Karpas-422 (cell line): ENCODE results near the gene NDUFAF7. TPM values are rescaled to one million over a fixed set of nuclear protein-coding genes. Genes with fewer than 3 reads are reported as not detected.

Source experiments
- DNase-seq: peaks from one replicate; pipeline ENCODE4 v3.0.0-alpha.2; 2015
- H2AFZ ChIP-seq: fragments of 200-600 bp; sonication (generic); 2 replicates; pipeline ENCODE4 v1.6.1; 2014; ENCODE audit warnings: antibody characterized with exemption, low read length, mixed read lengths
- H3K27ac ChIP-seq: fragments of 200-600 bp; sonication (generic); 2 replicates; pipeline ENCODE4 v1.5.1; 2014; ENCODE audit warnings: mild to moderate bottlenecking, low read length, moderate library complexity
- H3K27me3 ChIP-seq: fragments of 200-600 bp; sonication (generic); 2 replicates; pipeline ENCODE4 v1.6.1; 2014; ENCODE audit warnings: low read length, mixed read lengths
- H3K36me3 ChIP-seq: fragments of 200-600 bp; sonication (generic); 2 replicates; pipeline ENCODE4 v1.6.1; 2014; ENCODE audit warnings: low read length, mixed read lengths; ENCODE audit not compliant: insufficient read depth
- H3K4me1 ChIP-seq: fragments of 200-600 bp; sonication (generic); 2 replicates; pipeline ENCODE4 v1.6.1; 2014; ENCODE audit warnings: mild to moderate bottlenecking, low read length, mixed read lengths
- H3K4me2 ChIP-seq: fragments of 200-600 bp; sonication (generic); 2 replicates; pipeline ENCODE4 v1.6.1; 2014; ENCODE audit warnings: low read length, low read depth, mild to moderate bottlenecking; ENCODE audit not compliant: poor library complexity, severe bottlenecking
- H3K4me3 ChIP-seq: fragments of 200-600 bp; sonication (generic); 2 replicates; pipeline ENCODE4 v1.5.1; 2014; ENCODE audit warnings: mild to moderate bottlenecking, antibody characterized with exemption, low read length, mixed read lengths
- H3K79me2 ChIP-seq: fragments of 200-600 bp; sonication (generic); 2 replicates; pipeline ENCODE4 v1.6.1; 2014; ENCODE audit warnings: mild to moderate bottlenecking, low read length, mixed read lengths
- H3K9ac ChIP-seq: fragments of 200-600 bp; sonication (generic); 2 replicates; pipeline ENCODE4 v1.6.0; 2014; ENCODE audit warnings: low read length
- H3K9me2 ChIP-seq: fragments of 200-600 bp; sonication (generic), shearing (Covaris generic); replicated peaks from 2 replicates; pipeline ENCODE4 v1.6.0; 2014; ENCODE audit warnings: mild to moderate bottlenecking, low read length, moderate library complexity; ENCODE audit not compliant: insufficient read depth
- H3K9me3 ChIP-seq: fragments of 300-700, 200-600 bp; sonication (generic); 2 replicates; pipeline ENCODE4 v1.6.1; 2014; ENCODE audit warnings: low read length, mixed read lengths
- H4K20me1 ChIP-seq: fragments of 200-600 bp; sonication (generic); 2 replicates; pipeline ENCODE4 v1.6.1; 2014; ENCODE audit warnings: mild to moderate bottlenecking, antibody characterized with exemption, low read length, low read depth; ENCODE audit not compliant: insufficient read depth
- total RNA-seq: library from RNA; depleted of rRNA; stranded (reverse); fragments of >200 nt; shearing (Covaris generic); gene quantifications from 2 replicates; pipeline ENCODE4 v1.2.3, GENCODE V29; 2014; ENCODE audit warnings: low replicate concordance; rRNA removed

NDUFAF7 gene, protein sequence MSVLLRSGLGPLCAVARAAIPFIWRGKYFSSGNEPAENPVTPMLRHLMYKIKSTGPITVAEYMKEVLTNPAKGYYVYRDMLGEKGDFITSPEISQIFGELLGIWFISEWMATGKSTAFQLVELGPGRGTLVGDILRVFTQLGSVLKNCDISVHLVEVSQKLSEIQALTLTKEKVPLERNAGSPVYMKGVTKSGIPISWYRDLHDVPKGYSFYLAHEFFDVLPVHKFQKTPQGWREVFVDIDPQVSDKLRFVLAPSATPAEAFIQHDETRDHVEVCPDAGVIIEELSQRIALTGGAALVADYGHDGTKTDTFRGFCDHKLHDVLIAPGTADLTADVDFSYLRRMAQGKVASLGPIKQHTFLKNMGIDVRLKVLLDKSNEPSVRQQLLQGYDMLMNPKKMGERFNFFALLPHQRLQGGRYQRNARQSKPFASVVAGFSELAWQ
- total RNA-seq, result 28.4 and 42.2 TPM in 2 replicates

GRCh38 chr2:37231241-37232130 lies at the start of gene NDUFAF7, which contains the start of gene CEBPZ:
Gene NDUFAF7, plus strand, starts transcription at chr2:37231658. Its CDS starts 48 bp downstream, at chr2:37231706.
Gene CEBPZ, minus strand, starts transcription at chr2:37231596. Its CDS starts 29 bp downstream, at chr2:37231567.
- Histone ChIP-seq H3K36me3 (peaks cover 38% of the 10 kb centered on the region), H3K9me3 (no peaks in the 10 kb centered on the region), H3K27me3 (no peaks in the 10 kb centered on the region), H3K4me1 (peaks cover 36% of the 10 kb centered on the region), H2AFZ (peak within 1 kb of the TSS; percentile 93), H3K9ac (peak within 1 kb of the TSS; percentile 86), H3K4me3 (peak within 1 kb of the TSS; percentile 93), H3K4me2 (peak within 1 kb of the TSS; percentile 96), H3K9me2 (no peaks in the 10 kb centered on the region), H3K79me2 (peaks cover 97% of the 10 kb centered on the region), H4K20me1 (peaks cover 34% of the 10 kb centered on the region), H3K27ac (peak within 1 kb of the TSS; percentile 58)
- DNase-seq, result peak; percentile 96

- Histone ChIP-seq H3K79me2 (no peaks in the 10 kb centered on the region), H3K36me3 (no peaks in the 10 kb centered on the region), H3K9me3 (no peaks in the 10 kb centered on the region), H3K4me1 (no peaks in the 10 kb centered on the region), H3K4me3 (no peak overlapping the region), H2AFZ (no peak overlapping the region), H3K9me2 (no peaks in the 10 kb centered on the region), H4K20me1 (no peaks in the 10 kb centered on the region), H3K27me3 (no peaks in the 10 kb centered on the region), H3K27ac (no peak overlapping the region), H3K4me2 (no peak overlapping the region), H3K9ac (no peak overlapping the region)
- DNase-seq, result no peak
These were observed 49.5 kb upstream of the NDUFAF7 start for GRCh38 chr2:37181726-37182684.

- Histone ChIP-seq H3K4me3 (no peak within 1 kb of the TSS), H3K27ac (no peak within 1 kb of the TSS), H3K9me2 (no peaks in the 10 kb centered on the region), H2AFZ (no peak within 1 kb of the TSS), H3K4me1 (no peaks in the 10 kb centered on the region), H3K27me3 (no peaks in the 10 kb centered on the region), H3K9ac (no peak within 1 kb of the TSS), H3K36me3 (no peaks in the 10 kb centered on the region), H3K4me2 (no peak within 1 kb of the TSS), H3K9me3 (no peaks in the 10 kb centered on the region), H3K79me2 (no peaks in the 10 kb centered on the region), H4K20me1 (no peaks in the 10 kb centered on the region)
- DNase-seq, result no peak
These were observed 42.9 kb upstream of the NDUFAF7 start, which contains the start of gene SULT6B1 for GRCh38 chr2:37188570-37188969. Gene SULT6B1, minus strand, starts transcription at chr2:37188670. Its CDS starts 30 bp downstream, at chr2:37188640.

GRCh38 chr2:37189452-37190153 lies 41.9 kb upstream of the NDUFAF7 start:
- H3K9me2 ChIP-seq, result no peaks in the 10 kb centered on the region
- H3K79me2 ChIP-seq, result no peaks in the 10 kb centered on the region
- no peak for DNase-seq
- no peak overlapping the region for H3K4me2 ChIP-seq
- no peaks in the 10 kb centered on the region for H3K36me3 ChIP-seq
- H3K9ac ChIP-seq, result no peak overlapping the region
- H2AFZ ChIP-seq, result no peak overlapping the region
- no peaks in the 10 kb centered on the region for H3K4me1 ChIP-seq
- H4K20me1 ChIP-seq, result no peaks in the 10 kb centered on the region
- H3K27me3 ChIP-seq, result no peaks in the 10 kb centered on the region
- no peak overlapping the region for H3K4me3 ChIP-seq
- no peak overlapping the region for H3K27ac ChIP-seq
- no peaks in the 10 kb centered on the region for H3K9me3 ChIP-seq

- Histone ChIP-seq H3K9me3 (no peaks in the 10 kb centered on the region), H2AFZ (no peak overlapping the region), H3K27ac (no peak overlapping the region), H3K4me1 (no peaks in the 10 kb centered on the region), H3K36me3 (no peaks in the 10 kb centered on the region), H3K9ac (no peak overlapping the region), H3K4me3 (no peak overlapping the region), H3K27me3 (no peaks in the 10 kb centered on the region), H3K4me2 (no peak overlapping the region), H3K9me2 (no peaks in the 10 kb centered on the region), H4K20me1 (no peaks in the 10 kb centered on the region), H3K79me2 (no peaks in the 10 kb centered on the region)
- DNase-seq, result no peak
These were observed 41.2 kb upstream of the NDUFAF7 start for GRCh38 chr2:37190290-37190689.

DNA sequence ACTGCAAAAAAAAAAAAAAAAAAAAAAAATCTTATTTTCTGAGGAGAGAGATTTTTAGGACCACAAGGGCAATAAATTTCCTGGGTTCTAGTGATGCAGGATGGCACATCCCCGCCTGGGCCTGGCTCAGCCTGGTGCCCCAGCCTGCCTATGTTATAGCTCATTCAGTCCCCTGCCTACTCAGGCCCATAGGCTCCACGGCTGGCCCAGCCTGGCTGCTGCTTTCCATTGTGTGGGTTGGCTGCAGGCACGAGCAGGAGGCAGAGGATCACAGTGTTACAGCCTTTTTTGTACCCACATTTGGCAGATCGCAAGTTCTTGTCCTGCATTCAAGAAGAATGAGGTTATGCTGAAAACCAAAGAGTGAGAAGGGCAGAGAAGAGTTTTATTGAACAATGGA lies 40.2 kb upstream of the NDUFAF7 start:
- DNase-seq, result no peak
- H3K4me3 ChIP-seq, result no peak overlapping the region
- no peak overlapping the region for H3K9ac ChIP-seq
- H3K9me3 ChIP-seq, result no peaks in the 10 kb centered on the region
- no peaks in the 10 kb centered on the region for H3K27me3 ChIP-seq
- H3K4me1 ChIP-seq, result peaks cover 6% of the 10 kb centered on the region
- H2AFZ ChIP-seq, result no peak overlapping the region
- H3K79me2 ChIP-seq, result no peaks in the 10 kb centered on the region
- H3K4me2 ChIP-seq, result no peak overlapping the region
- no peaks in the 10 kb centered on the region for H3K36me3 ChIP-seq
- no peaks in the 10 kb centered on the region for H4K20me1 ChIP-seq
- no peak overlapping the region for H3K27ac ChIP-seq
- no peaks in the 10 kb centered on the region for H3K9me2 ChIP-seq

GRCh38 chr2:37191747-37192146 lies 39.7 kb upstream of the NDUFAF7 start:
- Histone ChIP-seq H3K4me3 (no peak overlapping the region), H2AFZ (no peak overlapping the region), H3K36me3 (no peaks in the 10 kb centered on the region), H3K9me3 (no peaks in the 10 kb centered on the region), H3K27ac (no peak overlapping the region), H4K20me1 (no peaks in the 10 kb centered on the region), H3K4me2 (no peak overlapping the region), H3K9ac (no peak overlapping the region), H3K4me1 (peaks cover 6% of the 10 kb centered on the region), H3K9me2 (no peaks in the 10 kb centered on the region), H3K27me3 (no peaks in the 10 kb centered on the region), H3K79me2 (peaks cover 3% of the 10 kb centered on the region)
- no peak for DNase-seq
